Transverse colon (tissue), 4 donors: ENCODE data around the gene MEN1. TPM values are rescaled to one million over a fixed set of nuclear protein-coding genes. Genes with fewer than 3 reads are reported as not detected.

ENCODE experiments used
- DNase-seq: peaks from one replicate; pipeline ENCODE4 v3.0.0-alpha.2; 2019
- H3K27ac ChIP-seq, 4 donors: fragments of 200-600 bp; sonication (generic); 2 replicates each; pipeline ENCODE4 v1.5.1; 2016 to 2018; ENCODE audit warnings: inconsistent platforms in 4 of 4
- H3K27me3 ChIP-seq: fragments of 200-600 bp; sonication (generic); 2 replicates; pipeline ENCODE4 v1.5.1; 2017; ENCODE audit warnings: inconsistent platforms
- H3K36me3 ChIP-seq, 4 donors: fragments of 200-600 bp; sonication (generic); 2 replicates each; pipeline ENCODE4 v1.5.1; 2017 to 2019; ENCODE audit warnings: inconsistent platforms in 4 of 4
- H3K4me1 ChIP-seq, 4 donors: fragments of 200-600 bp; sonication (generic); 2 replicates each; pipeline ENCODE4 v1.5.1; 2017 to 2020; ENCODE audit warnings: inconsistent platforms in 4 of 4
- H3K4me3 ChIP-seq, 4 donors: fragments of 200-600 bp; sonication (generic); 1 replicate in 1 of 4; 2 replicates in 3 of 4; pipeline versions ENCODE4 v1.5.1 to v1.6.1; 2017 to 2019; ENCODE audit warnings: inconsistent platforms in 4 of 4
- H3K9me3 ChIP-seq, 2 donors: fragments of 200-600 bp; sonication (generic); 2 replicates each; pipeline ENCODE4 v1.5.1; 2017 to 2019; ENCODE audit warnings: inconsistent platforms in 2 of 2
- CTCF ChIP-seq, 5 experiments: fragments of 200-600 bp in 3 of 5; fragments of 450-650 bp in 2 of 5; sonication (generic) in 3 of 5; IDR thresholded peaks; 1 replicate in 2 of 5; 2 replicates in 3 of 5; pipeline ENCODE4 v1.5.1; 2016 to 2017; ENCODE audit warnings: antibody characterized with exemption in 5 of 5, inconsistent platforms in 3 of 5, mild to moderate bottlenecking in 2 of 5, moderate library complexity in 1 of 5
- EP300 ChIP-seq: sonication (generic); formaldehyde crosslinking; IDR thresholded peaks from one replicate; pipeline ENCODE4 v1.6.1; 2017; ENCODE audit warnings: antibody characterized with exemption, low read depth
- POLR2A ChIP-seq: fragments of 450-650 bp; IDR thresholded peaks from one replicate; pipeline ENCODE4 v1.6.1; 2016; ENCODE audit warnings: antibody characterized with exemption, mild to moderate bottlenecking, moderate library complexity
- POLR2AphosphoS5 ChIP-seq, 3 donors: sonication (generic); formaldehyde crosslinking; IDR thresholded peaks; one replicate each; pipeline ENCODE4 v1.6.1; 2016; ENCODE audit warnings: antibody characterized with exemption in 3 of 3
- WGBS, 2 donors: methylation state at CpG; one replicate each; pipeline ENCODE4 v1.1.5; 2018; ENCODE audit warnings: low coverage in 1 of 2; 5-methylcytosine and 5-hydroxymethylcytosine counted together
- in situ Hi-C, 4 donors: fragments of 200-750 bp; cut with MboI; loops; one replicate each; pipeline versions ENCODE4 v1.15.0 to v1.15.1; 2017; ENCODE audit warnings: low sequenced_read_pairs in 3 of 4, low pct_ligation_motif_present in 1 of 4, low pct_unique_long_range_greater_than_20kb in 1 of 4
- intact Hi-C: fragments of 100-400 bp; cut with DNase I; formaldehyde crosslinking; loops from one replicate; pipeline ENCODE4 v1.15.1; 2023; ENCODE audit warnings: low total_unique reads
- total RNA-seq, 4 donors: library from RNA; depleted of rRNA; stranded (reverse); fragments of >200 nt; gene quantifications; one replicate each; pipeline ENCODE4 v1.1.0, GENCODE V29; 2016

MEN1 gene
- total RNA-seq, 4 donors from 2014 or later = 19.5 to 30.3 (median 25.4) TPM

GRCh38 chr11:64757549-64758329, 52.6 kb downstream of the MEN1 start:
- H3K27ac ChIP-seq = no peak overlapping the region
- WGBS, 2 donors = 86 to 100% methylated on average over 3 to 19 of the region's 19 CpGs
- DNase-seq = no peak

GRCh38 chr11:64755681-64756361, 54.5 kb downstream of the MEN1 start:
- no peak overlapping the region for H3K27ac ChIP-seq
- no peak overlapping the region for H3K4me3 ChIP-seq
- TF ChIP-seq EP300 = no peak
- no peak for TF ChIP-seq CTCF (IDR thresholded peaks at IDR 0.05)
- no peak for TF ChIP-seq POLR2A
- TF ChIP-seq POLR2AphosphoS5 (IDR thresholded peaks at IDR 0.05) = no peak
- no peaks in the 10 kb centered on the region for H3K36me3 ChIP-seq
- DNase-seq = no peak
- H3K4me1 ChIP-seq = peaks cover 4 to 21% (median 5%) of the 10 kb centered on the region in 4 donors
- 81% methylated on average over 13 of the region's 13 CpGs; no CpG with 5 or more reads in 1 of the 2 donors for WGBS, 2 donors
- in situ Hi-C loops (no loop called here), intact Hi-C loops (no loop called here)
- H3K27me3 ChIP-seq = no peaks in the 10 kb centered on the region
- H3K9me3 ChIP-seq = no peaks in the 10 kb centered on the region

More at GRCh38 chr11:64757549-64758329, 52.6 kb downstream of the MEN1 start:
- Histone ChIP-seq H3K4me1 (peaks cover 5 to 32% (median 9%) of the 10 kb centered on the region in 4 donors), H3K36me3 (no peaks in the 10 kb centered on the region), H3K9me3 (no peaks in the 10 kb centered on the region), H3K27me3 (no peaks in the 10 kb centered on the region), H3K4me3 (no peak overlapping the region)
- TF ChIP-seq CTCF (IDR thresholded peaks at IDR 0.05) (no peak), EP300 (no peak), POLR2AphosphoS5 (IDR thresholded peaks at IDR 0.05) (no peak), POLR2A (no peak)
- intact Hi-C loops = no loop called here
- in situ Hi-C loops = no loop called here

- Histone ChIP-seq H3K36me3 (no peaks in the 10 kb centered on the region), H3K9me3 (no peaks in the 10 kb centered on the region), H3K27me3 (no peaks in the 10 kb centered on the region), H3K4me3 (no peak overlapping the region), H3K4me1 (peaks cover 1 to 14% (median 3%) of the 10 kb centered on the region in 4 donors), H3K27ac (no peak overlapping the region)
- intact Hi-C loops = no loop called here
- WGBS, 2 donors = 91% methylated on average over 21 of the region's 21 CpGs; no CpG with 5 or more reads in 1 of the 2 donors
- TF ChIP-seq CTCF (IDR thresholded peaks at IDR 0.05) = no peak
- no peak for TF ChIP-seq POLR2AphosphoS5 (IDR thresholded peaks at IDR 0.05)
- no peak for TF ChIP-seq POLR2A
- TF ChIP-seq EP300 = no peak
- in situ Hi-C loops = no loop called here
- DNase-seq = no peak
Measured at GRCh38 chr11:64754919-64755662, 55.3 kb downstream of the MEN1 start.
